CD4-positive, alpha-beta T cell treated with Interferon alpha-2 for 1 hour (primary cell): Measurements from ENCODE around the gene KIAA0825.

Experiments used
- DNase-seq, 2 donors: peaks; one replicate each; pipeline ENCODE4 v3.0.0-alpha.2; 2020 to 2022

KIAA0825 gene

GRCh38 chr5:94433397-94434163 is 184.8 kb downstream of the KIAA0825 start:
- DNase-seq = peak; percentile 10 to 29

GRCh38 chr5:94432499-94432898 is 185.9 kb downstream of the KIAA0825 start:
- no peak for DNase-seq

- DNase-seq = no peak
These were observed 186.7 kb downstream of the KIAA0825 start for GRCh38 chr5:94431696-94432095.

GRCh38 chr5:94429566-94429965 is 188.8 kb downstream of the KIAA0825 start:
- DNase-seq = no peak

- no peak for DNase-seq
These were observed 193.0 kb downstream of the KIAA0825 start for GRCh38 chr5:94425396-94425795.

- DNase-seq = no peak
These were observed 195.0 kb downstream of the KIAA0825 start for GRCh38 chr5:94423411-94423810.

GRCh38 chr5:94422812-94423211 is 195.6 kb downstream of the KIAA0825 start:
- DNase-seq = peak in 1 of 2 donors; percentile 24

GRCh38 chr5:94420885-94421284 is 197.5 kb downstream of the KIAA0825 start:
- DNase-seq = no peak

- DNase-seq = no peak
These were observed 202.6 kb downstream of the KIAA0825 start for GRCh38 chr5:94415798-94416197.

- DNase-seq = no peak
These were observed 209.0 kb downstream of the KIAA0825 start for GRCh38 chr5:94409440-94409839.

GRCh38 chr5:94407023-94407422 is 211.4 kb downstream of the KIAA0825 start:
- no peak for DNase-seq

- no peak for DNase-seq
These were observed 214.9 kb downstream of the KIAA0825 start for GRCh38 chr5:94403483-94403882.

- no peak for DNase-seq
These were observed 216.3 kb downstream of the KIAA0825 start for GRCh38 chr5:94402096-94402495.

- DNase-seq = no peak
These were observed 220.9 kb downstream of the KIAA0825 start for GRCh38 chr5:94397508-94397907.

- DNase-seq = no peak
These were observed 221.7 kb downstream of the KIAA0825 start for GRCh38 chr5:94396687-94397086.

- no peak for DNase-seq
These were observed 222.9 kb downstream of the KIAA0825 start for GRCh38 chr5:94395468-94395867.

- no peak for DNase-seq
These were observed 226.4 kb downstream of the KIAA0825 start for GRCh38 chr5:94391996-94392395.

- DNase-seq = no peak
These were observed 228.9 kb downstream of the KIAA0825 start for GRCh38 chr5:94389515-94389899.

GRCh38 chr5:94388773-94389514 is 229.5 kb downstream of the KIAA0825 start:
- no peak for DNase-seq

- DNase-seq = no peak
These were observed 232.6 kb downstream of the KIAA0825 start for GRCh38 chr5:94385767-94386166.

- DNase-seq = no peak
These were observed 240.3 kb downstream of the KIAA0825 start for GRCh38 chr5:94378062-94378461.

- DNase-seq = peak in 1 of 2 donors; percentile 1
These were observed 241.6 kb downstream of the KIAA0825 start for GRCh38 chr5:94376672-94377345.

- no peak for DNase-seq
These were observed 242.6 kb downstream of the KIAA0825 start for GRCh38 chr5:94375801-94376200.

- no peak for DNase-seq
These were observed 244.1 kb downstream of the KIAA0825 start for GRCh38 chr5:94374336-94374735.
